Measurements from ENCODE around the gene IGF1.

DNA sequence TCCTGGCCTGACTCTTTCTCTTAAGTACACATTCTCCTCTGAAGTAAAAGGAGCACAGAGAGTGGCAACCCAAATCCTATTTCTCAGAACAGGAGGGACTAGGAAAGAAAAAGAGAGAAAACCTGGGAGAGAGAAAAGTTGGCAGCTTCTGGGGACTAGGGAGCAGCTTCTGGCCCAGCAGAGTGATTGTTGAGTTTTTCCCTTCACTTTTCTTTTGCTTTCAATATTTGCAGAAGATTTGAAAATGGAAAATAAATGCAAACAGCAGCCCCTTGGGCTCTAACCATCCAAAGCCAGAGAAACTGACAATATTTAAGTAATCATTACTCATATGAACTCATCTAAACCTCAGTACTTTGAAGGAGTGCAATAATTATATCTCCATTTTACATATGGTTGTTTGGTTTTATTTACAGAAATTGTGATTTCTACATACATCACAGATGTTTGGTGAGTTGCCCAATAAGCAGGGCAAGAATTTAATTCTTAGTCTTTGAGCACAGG, 28.8 kb upstream of the IGF1 start:
- TF ChIP-seq SIN3A (IDR thresholded peaks at IDR 0.05; ENCODE audit: borderline replicate concordance, insufficient read depth, low read length) (no peak), TAF1 (IDR thresholded peaks at IDR 0.05; ENCODE audit: borderline replicate concordance, insufficient read depth, low read length) (no peak), FOXP2 (optimal IDR thresholded peaks at IDR 0.05; ENCODE audit: borderline replicate concordance, extremely low read depth, extremely low read length, insufficient read depth) (no peak)

Measured in PFSK-1 (cell line).